MCF 10A (cell line): Measurements from ENCODE around the gene GNAI3. TPM values are rescaled to one million over a fixed set of nuclear protein-coding genes. Genes with fewer than 3 reads are reported as not detected.

Experiments used
- BruUV-seq: library from RNA; stranded (reverse); fragments of 400-500 nt; replicated peaks from 2 replicates; lab custom pipeline; 2021; lab: Mats Ljungman, UMichigan
- CTCF ChIA-PET: fragments of 300-600 bp; sonication (Branson Sonifier 250); formaldehyde crosslinking; extraction: SDS; loops from one replicate; lab custom pipeline; 2021; ENCODE audit warnings: antibody characterized with exemption, inconsistent platforms; lab: Yijun Ruan, JAX
- POLR2A ChIA-PET: fragments of 300-600, 350-650 bp; sonication (Branson Sonifier 250); formaldehyde crosslinking; extraction: SDS; loops from one replicate; lab custom pipeline; 2020; ENCODE audit warnings: antibody characterized with exemption, inconsistent platforms; lab: Yijun Ruan, JAX
- DNase-seq: peaks from one replicate; pipeline ENCODE4 v3.0.0-alpha.2; 2018; ENCODE audit not compliant: unreplicated experiment
- H3K27ac Mint-ChIP-seq: one replicate; pipeline ENCODE4 v1.8.0; 2022; ENCODE audit warnings: mild to moderate bottlenecking, low read depth, mixed read lengths; ENCODE audit not compliant: unreplicated experiment
- H3K27me3 Mint-ChIP-seq: one replicate; pipeline ENCODE4 v1.8.0; 2022; ENCODE audit warnings: mixed read lengths; ENCODE audit not compliant: insufficient read depth, unreplicated experiment
- H3K36me3 Mint-ChIP-seq: one replicate; pipeline ENCODE4 v1.8.0; 2022; ENCODE audit warnings: mild to moderate bottlenecking, moderate library complexity, mixed read lengths; ENCODE audit not compliant: insufficient read depth, unreplicated experiment
- H3K4me1 Mint-ChIP-seq: one replicate; pipeline ENCODE4 v1.8.0; 2022; ENCODE audit warnings: mixed read lengths; ENCODE audit not compliant: insufficient read depth, unreplicated experiment
- H3K4me3 Mint-ChIP-seq: one replicate; pipeline ENCODE4 v1.8.0; 2022; ENCODE audit warnings: mild to moderate bottlenecking, moderate library complexity, mixed read lengths; ENCODE audit not compliant: unreplicated experiment
- H3K9me3 Mint-ChIP-seq: one replicate; pipeline ENCODE4 v1.8.0; 2022; ENCODE audit warnings: mixed read lengths; ENCODE audit not compliant: unreplicated experiment
- CTCF ChIP-seq: fragments of 200-600 bp; IDR thresholded peaks from one replicate; pipeline ENCODE4 v1.8.0; 2022; ENCODE audit warnings: antibody characterized with exemption, mild to moderate bottlenecking; ENCODE audit not compliant: unreplicated experiment
- intact Hi-C: fragments of 100-400 bp; cut with micrococcal nuclease; formaldehyde crosslinking; loops from 2 replicates; pipeline ENCODE4 v1.14.1; 2022
- total RNA-seq: library from RNA; stranded (reverse); gene quantifications from 2 replicates; pipeline ENCODE4 v1.2.3, GENCODE V29; 2022

GNAI3 gene
- total RNA-seq, 1 experiment from 2014 or later, result 8.0 TPM

- Mint-ChIP-seq H3K4me3 (no peak overlapping the region), H3K27me3 (peaks cover 35% of the 10 kb centered on the region), H3K9me3 (no peaks in the 10 kb centered on the region), H3K4me1 (no peaks in the 10 kb centered on the region), H3K36me3 (peaks cover 6% of the 10 kb centered on the region), H3K27ac (no peak overlapping the region)
- intact Hi-C loops, result no loop called here
- DNase-seq, result peak; percentile 29
- POLR2A ChIA-PET, result interaction anchor here (0.6 to 1.6 kb wide), 5 partner anchors 102 to 329 kb away, joined by 3 to 5 read pairs (median 4); partner anchors contain the start of gene GNAI3
- CTCF ChIA-PET, result interaction anchor here (0.6 to 7.5 kb wide), 8 partner anchors 10 to 333 kb away, joined by 3 to 75 read pairs (median 8); partner anchors contain the start of genes AHCYL1 and GNAI3
- BruUV-seq, result no TSS peak
- TF ChIP-seq CTCF, result no peak
These were observed 102.2 kb downstream of the GNAI3 start for GRCh38 chr1:109650609-109651008.

GRCh38 chr1:109652402-109652801 lies 104.0 kb downstream of the GNAI3 start:
- H3K27me3 Mint-ChIP-seq, result peaks cover 35% of the 10 kb centered on the region
- CTCF ChIA-PET, result interaction anchor here (0.6 to 7.5 kb wide), 9 partner anchors 9 to 331 kb away, joined by 3 to 75 read pairs (median 4); partner anchors contain the start of gene AHCYL1
- TF ChIP-seq CTCF, result no peak
- peaks cover 6% of the 10 kb centered on the region for H3K36me3 Mint-ChIP-seq
- no peaks in the 10 kb centered on the region for H3K9me3 Mint-ChIP-seq
- BruUV-seq, result no TSS peak
- intact Hi-C loops, result no loop called here
- no peak for DNase-seq
- no peaks in the 10 kb centered on the region for H3K4me1 Mint-ChIP-seq
- no peak overlapping the region for H3K4me3 Mint-ChIP-seq
- POLR2A ChIA-PET, result interaction anchor here (0.5 to 1.7 kb wide), 4 partner anchors 104 to 627 kb away, joined by 3 to 5 read pairs (median 3); partner anchors contain the start of gene GNAI3
- H3K27ac Mint-ChIP-seq, result no peak overlapping the region

- intact Hi-C loops, result no loop called here
- CTCF ChIA-PET, result interaction anchor here (0.7 to 7.5 kb wide), 5 partner anchors 13 to 1112 kb away, joined by 3 to 75 read pairs (median 17); partner anchors contain the start of gene AHCYL1
- no peak for DNase-seq
- Mint-ChIP-seq H3K4me1 (no peaks in the 10 kb centered on the region), H3K9me3 (no peaks in the 10 kb centered on the region), H3K36me3 (peaks cover 6% of the 10 kb centered on the region), H3K4me3 (no peak overlapping the region), H3K27me3 (peaks cover 35% of the 10 kb centered on the region), H3K27ac (no peak overlapping the region)
- BruUV-seq, result no TSS peak
- POLR2A ChIA-PET, result interaction anchor here (0.7 to 1.7 kb wide), 2 partner anchors 59 to 105 kb away, joined by 3 to 5 read pairs; partner anchors contain the start of genes GNAI3 and GSTM5
- TF ChIP-seq CTCF, result no peak
These were observed 104.9 kb downstream of the GNAI3 start for GRCh38 chr1:109653306-109653705.

- Mint-ChIP-seq H3K4me1 (no peaks in the 10 kb centered on the region), H3K36me3 (peaks cover 6% of the 10 kb centered on the region), H3K4me3 (no peak overlapping the region), H3K9me3 (no peaks in the 10 kb centered on the region), H3K27ac (no peak overlapping the region), H3K27me3 (peaks cover 35% of the 10 kb centered on the region)
- CTCF ChIA-PET, result interaction anchor here (1.2 to 7.5 kb wide), 4 partner anchors 11 to 161 kb away, joined by 3 to 75 read pairs (median 17); partner anchors contain the start of gene CYB561D1
- POLR2A ChIA-PET, result interaction anchor here (0.6 kb wide), 1 partner anchor 1643 kb away, joined by 3 read pairs; no protein-coding TSS in a partner anchor
- DNase-seq, result no peak
- TF ChIP-seq CTCF, result no peak
- BruUV-seq, result no TSS peak
- intact Hi-C loops, result no loop called here
These were observed 106.1 kb downstream of the GNAI3 start for GRCh38 chr1:109654519-109654918.
